ENCODE data around the gene KIF1C. TPM values are rescaled to one million over a fixed set of nuclear protein-coding genes. Genes with fewer than 3 reads are reported as not detected.

Gene KIF1C
- total and polyA plus RNA-seq, 9 of the 15 experiments (the other 6 are each of a cell fraction or from before 2014, with no cell fraction given), result 0.38 to 68.4 (median 25.1) TPM

GRCh38 chr17:5023588-5024147 is 25.9 kb downstream of the KIF1C start:
- 97% methylated on average over 5 of the region's 29 CpGs for WGBS (ENCODE audit: insufficient coverage, low coverage, missing lambda C conversion rate)
- H2AFZ ChIP-seq (ENCODE audit: low read depth, low read length), result no peak overlapping the region
- H3K36me3 ChIP-seq (ENCODE audit: control insufficient read depth, insufficient read depth, low read length), result peaks cover 30% of the 10 kb centered on the region; the same call in 2 of the 3 replicates
- intact Hi-C loops (cut with micrococcal nuclease), result no loop called here
- ATAC-seq, result no peak
- no peaks in the 10 kb centered on the region for H4K20me1 ChIP-seq (replicated peaks; ENCODE audit: control insufficient read depth, insufficient read depth, low read length)
- TF ChIP-seq ZFP91 (CRISPR knock-in tag; IDR thresholded peaks at IDR 0.05) (no peak), POLR2G (IDR thresholded peaks at IDR 0.05; ENCODE audit: low read depth, low read length) (peak; percentile 40; the same call in 1 of the 2 replicates)
- no peaks in the 10 kb centered on the region for H3K79me2 ChIP-seq (ENCODE audit: control insufficient read depth, insufficient read depth, low read length)
- no peaks in the 10 kb centered on the region for H3K27me3 ChIP-seq (ENCODE audit: control insufficient read depth in 2 of 2, insufficient read depth in 2 of 2, low read length in 2 of 2)
- H3K27ac ChIP-seq (ENCODE audit: extremely low read depth, low read depth, low read length), result no peak overlapping the region
- H3K9me3 ChIP-seq (replicated peaks; ENCODE audit: control insufficient read depth, insufficient read depth, low read depth, low read length), result no peaks in the 10 kb centered on the region
- POLR2A ChIA-PET, result interaction anchor here (0.8 kb wide), 1 partner anchor 44 kb away, joined by 3 read pairs; no protein-coding TSS in a partner anchor
- no TSS peak for BruUV-seq (replicated peaks)
- no peak overlapping the region for H3K4me3 ChIP-seq
- FAIRE-seq, result no peak
- H3K9me1 ChIP-seq (ENCODE audit: control insufficient read depth, insufficient read depth, low read length), result no peaks in the 10 kb centered on the region
- in situ Hi-C loops (cut with MboI), result no loop called here
- H3K4me1 ChIP-seq (replicated peaks in 1 of 2; ENCODE audit: control insufficient read depth in 2 of 2, insufficient read depth in 2 of 2, low read length in 2 of 2), result peaks cover 0 to 5% of the 10 kb centered on the region in 2 experiments; a peak in 1 of 5 replicates
- no peak overlapping the region; a peak in 1 of 4 replicates for H3K9ac ChIP-seq (ENCODE audit: insufficient read depth in 1 of 2, low read depth in 2 of 2, low read length in 2 of 2)
- CTCF ChIA-PET (ENCODE audit: low intra/inter-chr PET ratio), result no interaction called here
- H3K4me2 ChIP-seq (ENCODE audit: insufficient read depth, low read length), result no peak overlapping the region
- DNase-seq (ENCODE audit: extremely low read depth in 1 of 4, low spot score in 3 of 4), result no peak

- in situ Hi-C loops (cut with MboI) (no loop called here), intact Hi-C loops (cut with micrococcal nuclease) (no loop called here)
- H3K79me2 ChIP-seq (ENCODE audit: control insufficient read depth, insufficient read depth, low read length), result no peaks in the 10 kb centered on the region
- DNase-seq (ENCODE audit: extremely low read depth in 1 of 4, low spot score in 3 of 4) (no peak), ATAC-seq (no peak), FAIRE-seq (no peak)
- no peak overlapping the region for H3K9ac ChIP-seq (ENCODE audit: insufficient read depth in 1 of 2, low read depth in 2 of 2, low read length in 2 of 2)
- no peaks in the 10 kb centered on the region for H3K27me3 ChIP-seq (ENCODE audit: control insufficient read depth in 2 of 2, insufficient read depth in 2 of 2, low read length in 2 of 2)
- H3K36me3 ChIP-seq (ENCODE audit: control insufficient read depth, insufficient read depth, low read length), result peaks cover 28% of the 10 kb centered on the region; the same call in 2 of the 3 replicates
- no peaks in the 10 kb centered on the region for H3K9me3 ChIP-seq (replicated peaks; ENCODE audit: control insufficient read depth, insufficient read depth, low read depth, low read length)
- WGBS (ENCODE audit: insufficient coverage, low coverage, missing lambda C conversion rate), result 91% methylated on average over 1 of the region's 4 CpGs
- ChIA-PET POLR2A (no interaction called here), CTCF (ENCODE audit: low intra/inter-chr PET ratio) (no interaction called here)
- no peaks in the 10 kb centered on the region for H4K20me1 ChIP-seq (replicated peaks; ENCODE audit: control insufficient read depth, insufficient read depth, low read length)
- H3K4me1 ChIP-seq (replicated peaks in 1 of 2; ENCODE audit: control insufficient read depth in 2 of 2, insufficient read depth in 2 of 2, low read length in 2 of 2), result peaks cover 0 to 5% of the 10 kb centered on the region in 2 experiments; a peak in 1 of 5 replicates
- H2AFZ ChIP-seq (ENCODE audit: low read depth, low read length), result no peak overlapping the region
- no peak overlapping the region for H3K4me3 ChIP-seq
- H3K4me2 ChIP-seq (ENCODE audit: insufficient read depth, low read length), result no peak overlapping the region
- H3K27ac ChIP-seq (ENCODE audit: extremely low read depth, low read depth, low read length), result no peak overlapping the region
- H3K9me1 ChIP-seq (ENCODE audit: control insufficient read depth, insufficient read depth, low read length), result no peaks in the 10 kb centered on the region
- no TSS peak for BruUV-seq (replicated peaks)
- no peak for TF ChIP-seq ERF (CRISPR knock-in tag; IDR thresholded peaks at IDR 0.05)
- no peak for TF ChIP-seq ZNF57 (CRISPR knock-in tag; IDR thresholded peaks at IDR 0.05)
- no peak for TF ChIP-seq TOE1 (IDR thresholded peaks at IDR 0.05; ENCODE audit: borderline replicate concordance)
- no peak for TF ChIP-seq TOE1 (CRISPR knock-in tag; IDR thresholded peaks at IDR 0.05; ENCODE audit: borderline replicate concordance, low read depth)
- TF ChIP-seq FOXM1 (IDR thresholded peaks at IDR 0.05; ENCODE audit: low read depth), result no peak
- TF ChIP-seq FOXM1 (CRISPR knock-in tag; IDR thresholded peaks at IDR 0.05; ENCODE audit: low read depth), result no peak
- no peak for TF ChIP-seq MAFK (IDR thresholded peaks at IDR 0.05; ENCODE audit: low read length)
- no peak for TF ChIP-seq TFAM (CRISPR knock-in tag; conservative IDR thresholded peaks at IDR 0.05)
- no peak for TF ChIP-seq ZFP91 (CRISPR knock-in tag; IDR thresholded peaks at IDR 0.05)
- no peak for TF ChIP-seq MAFF (IDR thresholded peaks at IDR 0.05; ENCODE audit: low read length)
- no peak for TF ChIP-seq RNF2 (IDR thresholded peaks at IDR 0.05)
Observed at GRCh38 chr17:5024604-5025003, 26.9 kb downstream of the KIF1C start.

Measured in K562 (cell line).